Cardiac muscle cell (in vitro differentiated cells and primary cell): ENCODE results near the gene GALNT14. TPM values are rescaled to one million over a fixed set of nuclear protein-coding genes. Genes with fewer than 3 reads are reported as not detected.

Experiments used
- DNase-seq, 2 donors: peaks; one replicate each; pipeline versions ENCODE4 v3.0.0 to v3.0.0-alpha.2; 2010 to 2017; ENCODE audit warnings: low read depth in 1 of 2, low spot score in 1 of 2
- H3K27ac ChIP-seq: fragments of 200-600 bp; sonication (generic); 2 replicates; pipeline ENCODE4 v1.5.1; 2016
- H3K27me3 ChIP-seq: fragments of 200-600 bp; sonication (generic); 2 replicates; pipeline ENCODE4 v1.6.0; 2016; ENCODE audit warnings: control low read depth
- H3K36me3 ChIP-seq: fragments of 200-600 bp; sonication (generic); 2 replicates; pipeline ENCODE4 v1.5.1; 2016; ENCODE audit warnings: control low read depth
- H3K4me1 ChIP-seq: fragments of 200-600 bp; sonication (generic); 2 replicates; pipeline ENCODE4 v1.8.1; 2017; ENCODE audit warnings: low read depth, mild to moderate bottlenecking, mixed run types
- H3K4me3 ChIP-seq: fragments of 200-600 bp; sonication (generic); 2 replicates; pipeline ENCODE4 v1.5.1; 2016; ENCODE audit warnings: mild to moderate bottlenecking
- H3K9me3 ChIP-seq: fragments of 200-600 bp; sonication (generic); 2 replicates; pipeline ENCODE4 v1.5.1; 2017; ENCODE audit warnings: low read depth, mild to moderate bottlenecking, control low read depth
- polyA plus RNA-seq: library from polyadenylated mRNA; unstranded; fragments of >200 nt; fragmentation: Nextera tagmentation; extraction: Ambion mirVana; gene quantifications from 2 replicates; pipeline ENCODE4 v1.2.1, GENCODE V29; 2016
- total RNA-seq: library from RNA; depleted of rRNA; stranded (reverse); fragments of >200 nt; gene quantifications from 2 replicates; pipeline ENCODE4 v1.2.3, GENCODE V29; 2016
- TF ChIP-seq, protein P1 (sequence below): IDR thresholded peaks from 2 replicates; pipeline ENCODE4 v1.5.1; 2012; ENCODE audit warnings: low read depth, mild to moderate bottlenecking, low read length

Gene GALNT14
- total and polyA plus RNA-seq, 2 experiments from 2014 or later, result 0.84 to 1.1 TPM

GRCh38 chr2:30949435-30949834, 188.8 kb downstream of the GALNT14 start:
- Histone ChIP-seq H3K36me3 (no peaks in the 10 kb centered on the region), H3K27me3 (no peaks in the 10 kb centered on the region), H3K4me1 (peaks cover 10% of the 10 kb centered on the region), H3K27ac (no peak overlapping the region), H3K4me3 (no peak overlapping the region), H3K9me3 (no peaks in the 10 kb centered on the region)
- TF ChIP-seq, protein P1, sequence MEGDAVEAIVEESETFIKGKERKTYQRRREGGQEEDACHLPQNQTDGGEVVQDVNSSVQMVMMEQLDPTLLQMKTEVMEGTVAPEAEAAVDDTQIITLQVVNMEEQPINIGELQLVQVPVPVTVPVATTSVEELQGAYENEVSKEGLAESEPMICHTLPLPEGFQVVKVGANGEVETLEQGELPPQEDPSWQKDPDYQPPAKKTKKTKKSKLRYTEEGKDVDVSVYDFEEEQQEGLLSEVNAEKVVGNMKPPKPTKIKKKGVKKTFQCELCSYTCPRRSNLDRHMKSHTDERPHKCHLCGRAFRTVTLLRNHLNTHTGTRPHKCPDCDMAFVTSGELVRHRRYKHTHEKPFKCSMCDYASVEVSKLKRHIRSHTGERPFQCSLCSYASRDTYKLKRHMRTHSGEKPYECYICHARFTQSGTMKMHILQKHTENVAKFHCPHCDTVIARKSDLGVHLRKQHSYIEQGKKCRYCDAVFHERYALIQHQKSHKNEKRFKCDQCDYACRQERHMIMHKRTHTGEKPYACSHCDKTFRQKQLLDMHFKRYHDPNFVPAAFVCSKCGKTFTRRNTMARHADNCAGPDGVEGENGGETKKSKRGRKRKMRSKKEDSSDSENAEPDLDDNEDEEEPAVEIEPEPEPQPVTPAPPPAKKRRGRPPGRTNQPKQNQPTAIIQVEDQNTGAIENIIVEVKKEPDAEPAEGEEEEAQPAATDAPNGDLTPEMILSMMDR, result no peak
- DNase-seq, result no peak

GRCh38 chr2:30948857-30949256, 189.4 kb downstream of the GALNT14 start:
- Histone ChIP-seq H3K27me3 (no peaks in the 10 kb centered on the region), H3K36me3 (no peaks in the 10 kb centered on the region), H3K4me3 (no peak overlapping the region), H3K9me3 (no peaks in the 10 kb centered on the region), H3K4me1 (peaks cover 10% of the 10 kb centered on the region), H3K27ac (peak overlapping the region; percentile 13)
- TF ChIP-seq, protein P1, result no peak
- peak in 1 of 2 donors; percentile 8 for DNase-seq

GRCh38 chr2:30948130-30948529, 190.1 kb downstream of the GALNT14 start:
- Histone ChIP-seq H3K4me1 (peaks cover 10% of the 10 kb centered on the region), H3K36me3 (no peaks in the 10 kb centered on the region), H3K9me3 (no peaks in the 10 kb centered on the region), H3K27ac (no peak overlapping the region), H3K4me3 (no peak overlapping the region), H3K27me3 (no peaks in the 10 kb centered on the region)
- TF ChIP-seq, protein P1, result no peak
- no peak for DNase-seq

GRCh38 chr2:30947686-30948085, 190.6 kb downstream of the GALNT14 start:
- Histone ChIP-seq H3K4me3 (no peak overlapping the region), H3K27ac (no peak overlapping the region), H3K27me3 (no peaks in the 10 kb centered on the region), H3K4me1 (peaks cover 10% of the 10 kb centered on the region), H3K9me3 (no peaks in the 10 kb centered on the region), H3K36me3 (no peaks in the 10 kb centered on the region)
- TF ChIP-seq, protein P1, result no peak
- no peak for DNase-seq

- Histone ChIP-seq H3K4me1 (no peaks in the 10 kb centered on the region), H3K27me3 (no peaks in the 10 kb centered on the region), H3K36me3 (no peaks in the 10 kb centered on the region), H3K9me3 (no peaks in the 10 kb centered on the region), H3K27ac (no peak overlapping the region), H3K4me3 (no peak overlapping the region)
- TF ChIP-seq, protein P1, result no peak
- no peak for DNase-seq
Measured at GRCh38 chr2:30942419-30942818, 195.8 kb downstream of the GALNT14 start.

DNA sequence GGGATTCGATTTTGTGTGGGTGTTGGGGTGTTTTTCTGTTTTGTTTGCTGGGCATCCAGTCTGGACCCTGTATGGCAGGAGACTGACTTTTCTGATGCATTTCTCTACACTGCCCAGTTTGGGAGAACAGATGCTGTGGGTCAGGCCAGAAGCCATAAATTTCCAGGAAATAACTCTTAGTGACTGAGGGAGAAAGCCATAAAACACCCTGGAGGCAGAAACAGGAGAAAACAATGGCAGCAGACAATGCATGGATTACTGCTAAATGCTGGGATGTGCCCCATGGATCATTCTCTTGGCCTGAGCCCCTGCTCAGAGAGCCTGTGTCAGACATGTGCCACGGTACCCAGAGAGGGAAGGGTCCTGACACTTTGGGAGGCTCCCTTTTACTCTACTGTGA, 197.4 kb downstream of the GALNT14 start:
- no peaks in the 10 kb centered on the region for H3K4me1 ChIP-seq
- TF ChIP-seq, protein P1, result no peak
- DNase-seq, result no peak

More for the DNA sequence above, 197.4 kb downstream of the GALNT14 start:
- H3K9me3 ChIP-seq, result no peaks in the 10 kb centered on the region
- no peak overlapping the region for H3K4me3 ChIP-seq
- H3K27ac ChIP-seq, result no peak overlapping the region
- no peaks in the 10 kb centered on the region for H3K27me3 ChIP-seq
- no peaks in the 10 kb centered on the region for H3K36me3 ChIP-seq
